ENCODE measurements around the gene SAMD1. TPM values are rescaled to one million over a fixed set of nuclear protein-coding genes. Genes with fewer than 3 reads are reported as not detected.
A peak's percentile ranks its signal among the peaks of the same experiment; 100 is the strongest.

Gene SAMD1
- total and polyA plus RNA-seq, 7 donors = 8.7 to 40.9 (median 15.6) TPM

DNA sequence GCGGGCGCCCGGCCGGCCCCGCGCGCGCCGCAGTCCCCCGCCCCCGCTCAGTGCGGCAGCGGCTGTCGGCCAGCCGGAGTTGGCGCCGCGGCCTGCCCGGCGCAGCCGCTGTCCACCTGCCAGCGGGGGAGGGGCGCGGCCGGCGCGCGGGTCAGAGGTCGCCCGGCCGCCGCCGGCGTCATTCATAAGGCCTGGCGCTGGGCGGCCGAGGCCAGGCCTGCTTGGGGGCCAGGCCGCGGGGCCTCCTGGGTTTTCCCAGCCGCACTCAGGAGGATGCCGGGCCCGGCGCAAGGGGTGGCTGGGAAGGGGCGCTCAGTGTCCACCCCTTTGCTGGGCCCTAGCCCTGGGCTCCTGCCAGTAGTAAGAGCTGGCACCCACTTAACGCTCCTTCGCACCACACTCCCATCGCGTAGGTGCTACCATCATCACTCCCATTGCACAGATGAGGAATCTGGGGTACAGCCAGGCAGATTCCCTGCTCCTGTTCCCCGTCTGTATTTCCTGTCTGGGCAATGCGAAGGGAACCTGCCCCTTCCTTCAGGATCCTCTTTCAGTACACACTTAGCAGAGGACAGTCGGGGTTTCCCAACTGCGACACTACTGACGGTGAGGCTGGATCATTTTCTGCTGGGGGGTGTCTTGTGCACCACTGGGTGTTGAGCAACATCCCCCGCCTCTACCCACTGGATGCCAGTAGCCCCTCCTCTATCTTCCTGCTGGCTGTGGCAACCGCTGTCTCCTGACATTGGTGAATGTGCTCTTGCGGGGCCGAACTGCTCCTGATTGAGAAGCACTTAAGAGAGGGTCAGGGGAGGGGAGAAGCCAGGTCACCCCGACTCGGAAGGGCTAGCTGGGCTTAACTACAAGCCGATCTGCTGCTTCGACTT is 27.9 kb upstream of the SAMD1 start:
- TF ChIP-seq POLR2AphosphoS5 (IDR thresholded peaks at IDR 0.05) (peak; percentile 65 to 83 (median 77)), EP300 (IDR thresholded peaks at IDR 0.05) (peak in 2 of 4 donors; percentile 30 to 52), POLR2A (IDR thresholded peaks at IDR 0.05) (peak; percentile 32 to 48)
- TF ChIP-seq, protein P1, sequence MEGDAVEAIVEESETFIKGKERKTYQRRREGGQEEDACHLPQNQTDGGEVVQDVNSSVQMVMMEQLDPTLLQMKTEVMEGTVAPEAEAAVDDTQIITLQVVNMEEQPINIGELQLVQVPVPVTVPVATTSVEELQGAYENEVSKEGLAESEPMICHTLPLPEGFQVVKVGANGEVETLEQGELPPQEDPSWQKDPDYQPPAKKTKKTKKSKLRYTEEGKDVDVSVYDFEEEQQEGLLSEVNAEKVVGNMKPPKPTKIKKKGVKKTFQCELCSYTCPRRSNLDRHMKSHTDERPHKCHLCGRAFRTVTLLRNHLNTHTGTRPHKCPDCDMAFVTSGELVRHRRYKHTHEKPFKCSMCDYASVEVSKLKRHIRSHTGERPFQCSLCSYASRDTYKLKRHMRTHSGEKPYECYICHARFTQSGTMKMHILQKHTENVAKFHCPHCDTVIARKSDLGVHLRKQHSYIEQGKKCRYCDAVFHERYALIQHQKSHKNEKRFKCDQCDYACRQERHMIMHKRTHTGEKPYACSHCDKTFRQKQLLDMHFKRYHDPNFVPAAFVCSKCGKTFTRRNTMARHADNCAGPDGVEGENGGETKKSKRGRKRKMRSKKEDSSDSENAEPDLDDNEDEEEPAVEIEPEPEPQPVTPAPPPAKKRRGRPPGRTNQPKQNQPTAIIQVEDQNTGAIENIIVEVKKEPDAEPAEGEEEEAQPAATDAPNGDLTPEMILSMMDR (IDR thresholded peaks at IDR 0.05) = no peak
- 4 to 5% methylated on average over 61 of the region's 61 CpGs for WGBS, 2 donors
- Histone ChIP-seq H3K4me3 (peak overlapping the region; percentile 43 to 68 (median 62)), H3K4me1 (peaks cover 0 to 55% (median 52%) of the 10 kb centered on the region in 4 donors), H3K36me3 (no peaks in the 10 kb centered on the region), H3K27me3 (no peaks in the 10 kb centered on the region), H3K27ac (peak overlapping the region; percentile 97 to 100 (median 100)), H3K9me3 (no peaks in the 10 kb centered on the region)
- peak; percentile 97 for DNase-seq
- intact Hi-C loops (cut with DNase I) = loop anchor here (2.0 kb wide), 1 partner anchor 18 kb away; the partner anchor contains the start of gene ASF1B

DNA sequence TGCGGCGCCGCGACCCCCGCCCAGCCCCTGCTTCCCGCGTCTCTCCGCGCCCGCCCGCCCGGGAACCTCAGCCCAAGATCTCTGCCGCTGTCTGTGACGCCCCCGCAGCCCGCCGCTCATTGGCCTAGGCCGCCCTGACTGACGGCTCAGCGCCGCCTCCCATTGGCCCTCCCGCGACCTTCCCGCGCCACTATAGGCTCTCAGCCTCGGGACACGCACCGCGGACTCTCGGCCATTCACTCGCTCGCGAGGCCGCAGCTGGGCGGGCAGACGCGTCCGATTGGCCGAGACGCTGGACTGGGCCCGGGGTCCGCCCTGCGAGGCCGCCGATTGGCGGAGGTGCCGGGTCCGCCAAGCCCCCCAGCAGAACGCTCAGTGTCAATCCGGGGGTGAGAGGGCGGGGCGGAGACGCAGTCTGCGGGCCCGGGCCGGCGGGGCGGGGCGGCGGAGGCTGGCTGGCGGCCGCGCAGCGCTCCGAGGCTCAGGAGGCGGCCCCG is 27.2 kb upstream of the SAMD1 start, which contains the start of gene PRKACA:
Gene PRKACA (minus strand): TSS at position 95 of the 497 bp plus-strand sequence. CDS start 215 bp downstream, outside the sequence.
- peaks cover 0 to 62% (median 59%) of the 10 kb centered on the region in 4 donors for H3K4me1 ChIP-seq
- intact Hi-C loops (cut with DNase I) = loop anchor here (2.0 kb wide), 1 partner anchor 19 kb away; the partner anchor contains the start of gene ASF1B
- H3K9me3 ChIP-seq = no peaks in the 10 kb centered on the region
- no peaks in the 10 kb centered on the region for H3K36me3 ChIP-seq
- peak; percentile 100 for DNase-seq
- H3K27me3 ChIP-seq = no peaks in the 10 kb centered on the region
- H3K4me3 ChIP-seq = peak within 1 kb of the TSS; percentile 72 to 99 (median 98)
- H3K27ac ChIP-seq = peak within 1 kb of the TSS; percentile 97 to 100 (median 100)
- WGBS, 2 donors = 0% methylated on average over 67 of the region's 67 CpGs
- no peak for TF ChIP-seq EP300 (IDR thresholded peaks at IDR 0.05)
- TF ChIP-seq, protein P1 (IDR thresholded peaks at IDR 0.05) = no peak
- TF ChIP-seq POLR2A (IDR thresholded peaks at IDR 0.05) = peak in 1 of 2 donors; percentile 17
- peak; percentile 79 to 91 (median 83) for TF ChIP-seq POLR2AphosphoS5 (IDR thresholded peaks at IDR 0.05)

- H3K4me3 ChIP-seq = peak overlapping the region; percentile 72 to 99 (median 98)
- H3K27ac ChIP-seq = peak overlapping the region; percentile 87 to 100 (median 96)
- intact Hi-C loops (cut with DNase I) = no loop called here
- H3K4me1 ChIP-seq = peaks cover 0 to 69% (median 66%) of the 10 kb centered on the region in 4 donors
- DNase-seq = peak; percentile 82
- WGBS, 2 donors = 1% methylated on average over 33 of the region's 33 CpGs
- TF ChIP-seq, protein P1 (IDR thresholded peaks at IDR 0.05) = no peak
- TF ChIP-seq EP300 (IDR thresholded peaks at IDR 0.05) (no peak), POLR2A (IDR thresholded peaks at IDR 0.05) (no peak), POLR2AphosphoS5 (IDR thresholded peaks at IDR 0.05) (no peak)
- H3K9me3 ChIP-seq = no peaks in the 10 kb centered on the region
- no peaks in the 10 kb centered on the region for H3K36me3 ChIP-seq
- H3K27me3 ChIP-seq = no peaks in the 10 kb centered on the region
These were observed 26.5 kb upstream of the SAMD1 start for GRCh38 chr19:14116918-14117578.

- no peak for DNase-seq
- no peaks in the 10 kb centered on the region for H3K9me3 ChIP-seq
- TF ChIP-seq EP300 (IDR thresholded peaks at IDR 0.05) (no peak), POLR2A (IDR thresholded peaks at IDR 0.05) (no peak), POLR2AphosphoS5 (IDR thresholded peaks at IDR 0.05) (no peak)
- TF ChIP-seq, protein P1 (IDR thresholded peaks at IDR 0.05) = no peak
- intact Hi-C loops (cut with DNase I) = no loop called here
- peak overlapping the region; percentile 87 to 100 (median 96) for H3K27ac ChIP-seq
- no peaks in the 10 kb centered on the region for H3K27me3 ChIP-seq
- WGBS, 2 donors = 24% methylated on average over 6 of the region's 6 CpGs
- H3K4me1 ChIP-seq = peaks cover 0 to 74% (median 71%) of the 10 kb centered on the region in 4 donors
- H3K36me3 ChIP-seq = no peaks in the 10 kb centered on the region
- H3K4me3 ChIP-seq = peak overlapping the region; percentile 72 to 99 (median 98)
These were observed 26.0 kb upstream of the SAMD1 start for GRCh38 chr19:14116525-14116917.

Measured in sigmoid colon (tissue), 7 donors.